Measurements from ENCODE around the gene FIG4. TPM values are rescaled to one million over a fixed set of nuclear protein-coding genes. Genes with fewer than 3 reads are reported as not detected.
"Not testable (repeated sequence)": the region's sequence is repeated elsewhere in the genome, so short reads cannot be mapped to it uniquely, and the experiment has no call there.

The FIG4 gene
- total RNA-seq, 1 donor from 2014 or later, result 13.0 TPM

DNA sequence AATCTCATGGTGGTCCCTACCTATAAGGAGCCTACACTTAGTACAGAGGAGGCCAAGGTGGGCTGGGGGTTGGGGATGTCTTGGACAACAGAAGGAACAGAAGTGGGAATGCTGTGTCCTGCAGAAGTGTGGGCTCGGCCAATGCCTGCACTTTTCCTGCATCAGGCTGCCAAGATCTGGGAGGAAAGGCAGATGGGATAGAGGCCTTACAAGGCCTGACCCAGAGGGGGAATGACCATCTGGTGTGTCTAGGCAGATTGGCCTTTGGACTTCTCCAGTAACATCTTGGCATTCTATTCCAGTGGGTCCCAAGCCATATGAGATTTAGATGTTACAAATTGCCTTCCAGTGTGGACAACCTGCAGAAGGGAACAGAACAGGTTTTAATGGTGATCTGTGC is 162.3 kb downstream of the FIG4 start:
- Mint-ChIP-seq H3K4me3 (ENCODE audit: unreplicated experiment) (no peak overlapping the region), H3K4me1 (ENCODE audit: low read depth) (no peaks in the 10 kb centered on the region), H3K9me3 (ENCODE audit: low read depth) (peaks cover 10% of the 10 kb centered on the region), H3K27me3 (ENCODE audit: low read depth) (no peaks in the 10 kb centered on the region), H3K27ac (ENCODE audit: unreplicated experiment) (no peak overlapping the region), H3K36me3 (ENCODE audit: low read depth) (no peaks in the 10 kb centered on the region)
- TF ChIP-seq, protein P1, sequence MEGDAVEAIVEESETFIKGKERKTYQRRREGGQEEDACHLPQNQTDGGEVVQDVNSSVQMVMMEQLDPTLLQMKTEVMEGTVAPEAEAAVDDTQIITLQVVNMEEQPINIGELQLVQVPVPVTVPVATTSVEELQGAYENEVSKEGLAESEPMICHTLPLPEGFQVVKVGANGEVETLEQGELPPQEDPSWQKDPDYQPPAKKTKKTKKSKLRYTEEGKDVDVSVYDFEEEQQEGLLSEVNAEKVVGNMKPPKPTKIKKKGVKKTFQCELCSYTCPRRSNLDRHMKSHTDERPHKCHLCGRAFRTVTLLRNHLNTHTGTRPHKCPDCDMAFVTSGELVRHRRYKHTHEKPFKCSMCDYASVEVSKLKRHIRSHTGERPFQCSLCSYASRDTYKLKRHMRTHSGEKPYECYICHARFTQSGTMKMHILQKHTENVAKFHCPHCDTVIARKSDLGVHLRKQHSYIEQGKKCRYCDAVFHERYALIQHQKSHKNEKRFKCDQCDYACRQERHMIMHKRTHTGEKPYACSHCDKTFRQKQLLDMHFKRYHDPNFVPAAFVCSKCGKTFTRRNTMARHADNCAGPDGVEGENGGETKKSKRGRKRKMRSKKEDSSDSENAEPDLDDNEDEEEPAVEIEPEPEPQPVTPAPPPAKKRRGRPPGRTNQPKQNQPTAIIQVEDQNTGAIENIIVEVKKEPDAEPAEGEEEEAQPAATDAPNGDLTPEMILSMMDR (IDR thresholded peaks at IDR 0.05), result no peak
- no peak for DNase-seq (ENCODE audit: low spot score)

DNA sequence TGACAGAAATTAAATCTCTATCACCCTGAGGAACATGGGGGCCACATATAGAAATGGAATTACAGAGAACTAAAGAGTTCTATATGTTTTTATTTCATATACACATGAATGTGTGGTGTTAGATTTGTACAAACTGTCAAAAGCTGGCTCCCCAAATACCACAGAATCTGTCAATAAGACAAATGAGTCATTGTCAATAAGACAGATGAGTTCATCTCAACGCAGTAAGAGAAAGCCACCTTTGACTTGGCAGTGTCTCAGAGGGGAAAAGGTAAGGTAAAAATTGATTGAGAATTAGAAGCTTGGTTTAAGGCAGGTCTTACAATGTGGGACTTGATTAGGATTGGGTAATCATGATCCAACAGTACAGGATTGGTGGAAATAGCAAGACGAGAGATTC is 162.9 kb downstream of the FIG4 start:
- Mint-ChIP-seq H3K4me1 (ENCODE audit: low read depth) (no peaks in the 10 kb centered on the region), H3K27me3 (ENCODE audit: low read depth) (no peaks in the 10 kb centered on the region), H3K4me3 (ENCODE audit: unreplicated experiment) (no peak overlapping the region), H3K27ac (ENCODE audit: unreplicated experiment) (no peak overlapping the region), H3K36me3 (ENCODE audit: low read depth) (no peaks in the 10 kb centered on the region), H3K9me3 (ENCODE audit: low read depth) (peaks cover 7% of the 10 kb centered on the region)
- no peak for DNase-seq (ENCODE audit: low spot score)
- TF ChIP-seq, protein P1 (IDR thresholded peaks at IDR 0.05), result no peak

DNA sequence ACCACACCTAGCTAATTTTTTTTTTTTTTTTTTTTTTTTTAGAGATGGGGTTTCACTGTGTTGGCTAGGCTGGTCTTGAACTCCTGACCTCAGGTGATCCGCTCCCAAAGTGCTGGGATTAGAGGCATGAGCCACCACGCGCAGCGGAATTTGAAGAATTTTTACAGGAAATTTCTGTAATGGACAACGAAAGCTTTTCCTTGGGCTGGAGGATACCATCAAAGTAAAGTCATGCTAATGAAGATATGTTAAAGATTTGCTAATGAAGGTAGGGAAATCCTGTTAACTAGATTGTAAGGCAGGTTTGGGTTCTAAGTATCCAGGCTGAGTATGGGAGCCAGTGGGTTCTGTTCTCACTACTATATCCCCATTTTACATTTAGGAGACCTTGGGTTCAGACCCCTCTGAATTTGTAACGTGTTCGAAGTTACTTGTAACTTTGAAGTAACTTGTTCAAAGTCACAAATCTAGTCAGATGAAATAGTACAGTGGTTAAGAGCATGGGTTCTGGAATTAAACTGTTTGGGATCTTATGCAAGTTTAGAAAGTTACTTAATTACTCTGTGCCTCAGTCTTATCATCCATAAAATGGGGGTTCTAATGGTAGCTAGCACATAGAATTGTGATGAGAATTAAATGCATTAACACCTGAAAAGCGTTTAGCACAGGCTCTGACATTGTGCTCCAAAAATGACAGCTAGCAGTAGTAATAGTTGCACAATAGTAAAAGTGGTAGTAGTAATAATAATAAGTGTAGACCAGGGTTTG is 163.6 kb downstream of the FIG4 start:
- Mint-ChIP-seq H3K36me3 (ENCODE audit: low read depth) (no peaks in the 10 kb centered on the region), H3K27me3 (ENCODE audit: low read depth) (no peaks in the 10 kb centered on the region), H3K9me3 (ENCODE audit: low read depth) (peaks cover 5% of the 10 kb centered on the region), H3K4me1 (ENCODE audit: low read depth) (no peaks in the 10 kb centered on the region), H3K27ac (ENCODE audit: unreplicated experiment) (no peak overlapping the region), H3K4me3 (ENCODE audit: unreplicated experiment) (no peak overlapping the region)
- TF ChIP-seq, protein P1 (IDR thresholded peaks at IDR 0.05), result no peak
- no peak for DNase-seq (ENCODE audit: low spot score)

DNA sequence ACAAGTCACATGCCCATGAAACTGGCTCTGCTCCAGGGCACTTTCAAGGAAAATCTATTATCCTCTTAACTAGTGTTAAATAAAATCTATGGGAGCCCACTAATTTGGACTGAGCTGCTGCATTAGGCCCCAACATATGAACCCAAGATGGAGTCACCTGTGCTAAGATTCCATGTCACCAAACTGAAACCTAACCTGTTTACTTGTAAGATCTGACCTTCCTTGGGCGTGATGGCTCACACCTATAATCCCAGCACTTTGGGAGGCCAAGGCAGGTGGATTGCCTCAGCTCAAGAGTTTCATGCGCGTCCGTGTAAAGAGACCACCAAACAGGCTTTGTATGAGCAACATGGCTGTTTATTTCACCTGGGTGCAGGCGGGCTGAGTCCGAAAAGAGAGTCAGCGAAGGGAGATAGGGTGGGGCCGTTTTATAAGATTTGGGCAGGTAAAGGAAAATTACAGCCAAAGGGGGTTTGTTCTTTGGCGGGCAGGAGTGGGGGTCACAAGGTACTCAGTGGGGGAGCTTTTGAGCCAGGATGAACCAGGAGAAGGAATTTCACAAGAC is 164.5 kb downstream of the FIG4 start:
- not testable (repeated sequence) for DNase-seq (ENCODE audit: low spot score); H3K4me1 Mint-ChIP-seq (ENCODE audit: low read depth); H3K9me3 Mint-ChIP-seq (ENCODE audit: low read depth)

DNA sequence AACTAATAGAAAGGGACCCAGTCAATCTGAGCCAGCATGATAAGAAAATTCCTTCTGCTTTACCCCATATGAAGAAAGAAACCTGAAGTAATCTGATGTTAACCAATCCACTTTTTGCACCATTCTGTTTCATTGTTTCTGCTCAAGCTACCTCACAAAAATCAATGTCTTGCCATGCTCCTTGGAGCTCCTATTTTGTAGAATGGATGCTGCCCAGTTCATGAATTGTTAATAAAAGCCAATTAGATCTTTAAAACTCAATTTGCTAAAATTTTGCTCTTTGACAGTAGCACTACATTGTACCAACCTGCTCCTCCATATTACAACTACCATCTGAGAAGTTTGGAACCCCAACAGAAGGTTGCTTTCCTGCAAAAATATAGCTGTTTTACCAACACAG is 170.8 kb downstream of the FIG4 start:
- no peak overlapping the region for H3K27ac Mint-ChIP-seq (ENCODE audit: unreplicated experiment)
- H3K36me3 Mint-ChIP-seq (ENCODE audit: low read depth), result no peaks in the 10 kb centered on the region
- no peak overlapping the region for H3K4me3 Mint-ChIP-seq (ENCODE audit: unreplicated experiment)
- peaks cover 13% of the 10 kb centered on the region for H3K9me3 Mint-ChIP-seq (ENCODE audit: low read depth)
- no peak for DNase-seq (ENCODE audit: low spot score)
- peaks cover 5% of the 10 kb centered on the region for H3K27me3 Mint-ChIP-seq (ENCODE audit: low read depth)
- no peaks in the 10 kb centered on the region for H3K4me1 Mint-ChIP-seq (ENCODE audit: low read depth)
- TF ChIP-seq, protein P1 (IDR thresholded peaks at IDR 0.05), result no peak

More for the DNA sequence above, 164.5 kb downstream of the FIG4 start:
- not testable (repeated sequence) for H3K4me3 Mint-ChIP-seq (ENCODE audit: unreplicated experiment); H3K27ac Mint-ChIP-seq (ENCODE audit: unreplicated experiment); H3K36me3 Mint-ChIP-seq (ENCODE audit: low read depth); H3K27me3 Mint-ChIP-seq (ENCODE audit: low read depth)

DNA sequence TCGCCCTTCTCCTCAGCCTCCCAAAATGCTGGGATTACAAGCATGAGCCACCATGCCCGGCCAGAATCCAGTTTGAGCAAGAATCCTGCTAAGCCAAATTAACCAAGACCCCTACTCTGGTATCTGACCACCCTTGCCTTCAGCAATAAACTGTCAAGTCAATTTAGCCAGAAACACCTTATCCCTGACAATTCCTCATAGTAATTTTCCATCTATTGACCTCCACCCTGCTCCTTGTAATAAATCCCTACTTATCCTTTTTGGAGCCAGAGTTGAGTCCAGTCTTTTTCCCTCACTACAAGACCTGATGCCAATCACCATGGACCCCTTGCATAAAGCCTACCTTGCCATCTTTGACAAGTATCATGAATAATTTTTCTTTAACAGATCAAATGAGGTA is 173.0 kb downstream of the FIG4 start:
- Mint-ChIP-seq H3K4me1 (ENCODE audit: low read depth) (no peaks in the 10 kb centered on the region), H3K27ac (ENCODE audit: unreplicated experiment) (no peak overlapping the region), H3K9me3 (ENCODE audit: low read depth) (peaks cover 13% of the 10 kb centered on the region), H3K4me3 (ENCODE audit: unreplicated experiment) (no peak overlapping the region), H3K27me3 (ENCODE audit: low read depth) (peaks cover 9% of the 10 kb centered on the region), H3K36me3 (ENCODE audit: low read depth) (no peaks in the 10 kb centered on the region)
- no peak for DNase-seq (ENCODE audit: low spot score)
- TF ChIP-seq, protein P1 (IDR thresholded peaks at IDR 0.05), result no peak

Measured in chondrocyte (in vitro differentiated cells).